GM18505 (cell line): ENCODE results near the gene BEAN1.

Source experiments
- ATAC-seq: cut with Tn5 transposase; IDR thresholded peaks from one replicate; pipeline ENCODE4 v1.9.1; 2021; ENCODE audit not compliant: unreplicated experiment
- POLR2A ChIP-seq: IDR thresholded peaks from 4 replicates; pipeline ENCODE4 v1.6.1; 2011; ENCODE audit warnings: borderline replicate concordance; ENCODE audit not compliant: insufficient read depth, insufficient read length; ENCODE audit errors: extremely low read depth

The BEAN1 gene

GRCh38 chr16:66516808-66517585 is 89.9 kb downstream of the BEAN1 start:
- peak; percentile 95 for ATAC-seq
- peak; percentile 57 for TF ChIP-seq POLR2A

DNA sequence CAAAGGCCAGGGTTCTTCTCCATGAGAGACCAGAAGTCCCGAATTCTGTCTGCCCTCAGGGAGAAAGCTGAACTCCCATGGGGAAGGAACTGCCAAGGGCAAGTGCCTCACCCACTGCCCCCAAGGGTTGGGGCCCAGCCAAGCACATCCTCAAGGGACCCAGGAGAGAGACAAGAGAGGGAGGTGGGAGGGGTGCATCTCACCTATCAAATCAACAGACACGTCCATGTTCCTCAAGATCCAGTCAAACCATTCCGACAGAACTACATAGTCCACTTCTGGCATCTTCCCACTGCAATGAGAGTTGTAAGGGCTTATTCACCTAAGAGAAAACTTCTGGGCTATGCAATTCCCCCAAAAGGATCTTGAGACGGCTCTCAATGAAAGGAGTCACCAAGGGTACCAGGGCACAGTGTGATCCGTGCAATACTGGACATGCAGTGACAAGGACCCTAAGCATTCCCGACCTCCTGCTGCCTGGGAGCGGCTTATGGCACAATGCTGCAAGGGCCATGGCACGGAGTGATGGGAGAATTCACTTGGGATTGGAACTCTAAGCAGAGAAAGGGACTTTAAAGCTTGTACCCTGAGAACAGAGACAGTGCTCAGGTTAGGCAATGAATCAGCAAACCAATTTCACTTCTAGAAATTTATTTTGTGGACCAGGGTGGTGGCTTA is 90.6 kb downstream of the BEAN1 start:
- no peak for TF ChIP-seq POLR2A
- no peak for ATAC-seq

- ATAC-seq = no peak
- TF ChIP-seq POLR2A = no peak
Measured at GRCh38 chr16:66519482-66520373, 92.6 kb downstream of the BEAN1 start.

GRCh38 chr16:66520406-66521170 is 93.5 kb downstream of the BEAN1 start:
- TF ChIP-seq POLR2A = no peak
- no peak for ATAC-seq

DNA sequence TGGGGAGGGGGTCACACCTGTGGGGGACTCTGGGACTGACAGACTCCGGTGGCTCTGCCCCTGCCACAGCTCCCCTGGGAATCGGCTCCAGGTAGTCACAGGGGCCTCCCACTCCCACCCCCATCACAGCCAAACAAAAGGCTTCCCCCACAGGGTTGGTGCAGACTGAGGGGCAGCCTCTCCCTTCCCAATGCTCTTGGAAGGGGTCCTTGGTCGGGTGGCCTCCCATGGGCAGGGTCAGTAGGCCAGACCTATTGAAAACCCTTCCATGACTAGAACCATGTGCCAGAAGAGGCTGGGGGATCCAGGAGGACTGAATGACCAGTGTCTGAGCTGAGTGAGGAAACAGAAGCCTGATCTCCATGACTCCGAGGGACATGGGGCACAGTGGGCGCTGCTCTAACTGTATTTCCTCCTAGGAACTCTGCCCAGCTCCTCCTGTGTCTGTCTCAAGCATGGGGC is 94.2 kb downstream of the BEAN1 start:
- no peak for TF ChIP-seq POLR2A
- no peak for ATAC-seq

DNA sequence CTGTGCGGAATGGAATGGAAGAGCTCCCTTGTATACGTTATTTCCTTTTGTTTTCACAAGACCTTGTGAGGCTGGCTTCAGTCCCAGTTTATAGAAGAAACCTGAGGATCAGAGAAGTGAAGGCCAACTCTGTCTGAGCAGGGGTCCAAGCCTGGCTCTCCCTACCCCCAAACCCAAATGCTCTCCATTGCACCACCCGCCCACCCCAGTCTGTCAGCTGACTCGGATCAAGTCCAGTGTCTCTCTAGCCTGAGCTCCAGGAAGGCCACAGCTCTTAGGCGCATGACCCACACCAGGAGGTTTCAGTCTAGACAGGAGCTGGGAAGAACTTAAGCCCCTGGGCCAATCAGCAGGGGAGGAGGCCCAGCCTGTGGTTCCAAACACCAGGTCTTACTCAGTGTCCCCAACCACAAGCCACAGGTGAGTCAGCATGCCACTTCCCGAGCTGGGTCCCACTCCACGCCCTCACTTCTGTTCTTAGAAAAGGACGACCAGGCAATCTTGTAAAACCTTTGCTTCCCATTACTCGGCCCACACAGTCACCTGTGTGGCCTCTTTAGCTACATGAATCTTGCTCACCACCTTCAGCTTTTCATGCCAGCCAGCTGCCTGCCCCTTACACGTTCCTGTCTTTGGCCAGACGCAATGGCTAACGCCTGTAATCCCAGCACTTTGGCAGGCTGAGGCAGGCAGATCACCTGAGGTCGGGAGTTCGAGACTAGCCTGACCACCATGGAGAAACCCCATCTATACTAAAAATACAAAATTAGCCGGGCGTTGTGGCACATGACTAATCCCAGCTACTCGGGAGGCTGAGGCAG is 95.1 kb downstream of the BEAN1 start:
- ATAC-seq = no peak
- TF ChIP-seq POLR2A = no peak

DNA sequence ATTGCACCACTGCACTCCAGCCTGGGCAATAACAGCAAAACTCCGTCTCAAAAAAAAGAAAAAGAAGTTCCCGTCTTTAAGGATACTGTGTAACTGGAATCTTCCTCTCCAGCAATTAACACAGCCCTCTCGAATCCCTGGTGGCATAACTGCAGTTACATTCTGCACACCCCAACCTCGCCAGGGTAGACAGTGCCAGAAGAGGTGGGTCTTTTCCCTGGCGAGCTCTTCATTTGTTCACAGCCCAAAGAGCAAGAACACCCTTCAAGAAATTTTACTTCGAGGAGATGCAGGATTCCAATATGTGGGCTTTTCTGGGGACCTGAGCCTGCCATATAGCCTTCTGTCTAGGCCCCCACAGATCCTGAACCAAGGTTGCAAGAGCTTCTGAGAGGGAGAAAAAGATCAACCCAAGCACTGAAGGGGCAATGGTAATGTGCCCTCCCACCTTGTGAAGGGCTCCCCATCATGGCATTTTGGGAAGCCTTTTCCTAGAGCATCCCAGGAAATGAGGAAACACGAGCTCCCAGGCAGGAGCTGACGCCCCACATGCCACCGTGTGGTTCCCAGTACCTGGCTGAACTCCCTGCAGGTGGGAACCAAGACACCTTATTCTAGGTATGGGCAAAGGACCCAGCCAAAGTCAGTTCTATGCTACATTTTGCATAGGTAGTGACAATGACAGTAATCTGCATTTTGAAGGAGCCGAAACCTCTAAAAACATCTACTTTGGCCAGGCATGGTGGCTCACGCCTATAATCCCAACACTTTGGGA is 95.9 kb downstream of the BEAN1 start:
- no peak for TF ChIP-seq POLR2A
- no peak for ATAC-seq

DNA sequence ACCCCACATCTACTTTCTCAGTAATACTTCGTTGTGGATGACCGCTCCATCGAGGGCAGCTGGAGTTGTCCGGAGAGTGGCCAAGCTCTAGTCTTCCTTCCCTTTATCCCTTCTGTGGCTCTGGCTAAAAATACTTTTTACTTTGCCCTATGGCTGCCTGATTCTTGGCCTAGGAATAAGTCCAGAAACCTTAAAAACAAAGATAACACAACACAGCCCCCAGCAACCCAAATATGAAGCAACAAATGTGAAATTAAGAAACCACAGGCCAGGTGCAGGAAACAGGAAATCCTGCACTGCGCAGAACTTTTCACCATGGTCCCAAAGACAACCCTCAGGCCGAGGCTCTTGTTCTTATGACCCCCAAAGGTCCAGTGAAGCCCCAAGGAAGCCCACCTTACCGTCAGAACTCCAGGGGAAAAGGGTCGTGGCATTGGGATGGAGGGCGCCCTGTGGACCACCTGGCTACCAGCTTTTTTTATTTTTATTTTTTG is 96.8 kb downstream of the BEAN1 start:
- peak; percentile 28 for TF ChIP-seq POLR2A
- peak; percentile 41 for ATAC-seq

DNA sequence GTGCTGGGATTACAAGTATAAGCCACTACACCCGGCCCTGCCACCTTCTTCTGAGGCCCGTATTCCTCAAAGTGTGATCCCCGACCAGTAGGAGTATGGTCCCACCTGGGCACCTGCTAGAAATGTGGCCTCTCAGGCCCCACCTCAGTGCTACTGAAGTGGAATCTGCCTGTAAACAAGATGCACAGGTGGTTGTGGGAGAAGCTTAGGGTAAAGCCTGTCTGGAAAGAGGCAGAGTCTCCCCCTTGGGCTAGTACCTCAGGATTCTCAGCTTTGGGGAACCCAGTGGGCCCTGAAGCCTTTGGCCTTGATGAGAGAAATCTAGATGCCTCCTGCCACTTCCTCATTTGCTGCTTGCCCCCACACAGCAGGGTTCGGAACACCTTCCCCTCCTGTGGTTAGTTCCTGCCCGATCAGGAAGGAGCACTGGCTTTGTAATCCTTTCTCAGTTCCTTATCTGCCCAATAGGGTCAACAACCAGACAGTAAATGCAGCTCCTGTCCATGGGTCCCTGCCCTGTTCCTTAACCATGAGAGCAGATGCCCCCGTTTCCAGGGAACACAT is 97.6 kb downstream of the BEAN1 start:
- ATAC-seq = peak; percentile 73
- TF ChIP-seq POLR2A = peak; percentile 39

DNA sequence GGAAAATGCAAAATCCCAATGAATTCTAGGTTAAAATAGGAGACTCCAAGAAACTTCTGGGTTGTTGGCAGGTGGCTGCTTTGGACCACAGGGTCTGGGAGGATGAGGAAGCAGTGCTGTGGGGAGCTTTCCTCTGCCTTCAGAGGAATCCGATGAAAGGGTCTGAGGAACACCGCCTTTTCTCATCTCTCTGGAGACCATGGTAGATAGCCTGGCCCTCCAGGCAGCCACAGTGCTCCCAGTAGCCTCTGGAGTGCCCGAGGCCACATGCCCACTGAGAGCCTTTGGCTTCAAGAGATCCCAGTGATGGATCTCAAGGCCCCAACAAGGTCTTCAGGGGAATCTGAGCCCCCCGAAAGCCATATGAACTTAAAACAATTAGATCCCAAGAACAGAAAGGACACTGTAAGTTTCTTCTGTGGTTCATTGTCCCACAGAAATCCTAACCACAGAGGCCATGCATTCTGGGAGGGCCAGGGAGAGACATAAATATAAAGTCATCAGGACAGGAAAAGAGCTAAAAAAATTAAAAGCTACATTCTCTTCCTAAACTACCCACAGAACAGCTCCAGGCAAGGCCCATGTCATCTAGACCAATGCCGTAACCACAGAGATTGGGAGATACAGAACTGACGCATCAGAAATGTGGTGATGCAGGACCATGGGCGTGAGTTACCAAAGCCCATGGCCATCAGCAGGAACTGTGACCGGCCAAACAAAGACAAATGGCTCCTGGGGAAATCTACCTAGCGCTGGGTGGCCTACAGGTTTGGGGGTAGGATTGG is 98.5 kb downstream of the BEAN1 start:
- no peak for TF ChIP-seq POLR2A
- no peak for ATAC-seq
